ENCODE measurements around the gene BHLHA15. TPM values are rescaled to one million over a fixed set of nuclear protein-coding genes. Genes with fewer than 3 reads are reported as not detected.

BHLHA15 gene
- total RNA-seq (1 to 10 TPM in 1 of 2 donors, under 1 TPM in 1; 0.50 to 2.4 TPM), polyA plus RNA-seq (ENCODE audit: insufficient read depth, low read depth, low replicate concordance) (not detected)
- long read RNA-seq, donor 1, result 0 reads
- long read RNA-seq, donor 2, result 0 reads

DNA sequence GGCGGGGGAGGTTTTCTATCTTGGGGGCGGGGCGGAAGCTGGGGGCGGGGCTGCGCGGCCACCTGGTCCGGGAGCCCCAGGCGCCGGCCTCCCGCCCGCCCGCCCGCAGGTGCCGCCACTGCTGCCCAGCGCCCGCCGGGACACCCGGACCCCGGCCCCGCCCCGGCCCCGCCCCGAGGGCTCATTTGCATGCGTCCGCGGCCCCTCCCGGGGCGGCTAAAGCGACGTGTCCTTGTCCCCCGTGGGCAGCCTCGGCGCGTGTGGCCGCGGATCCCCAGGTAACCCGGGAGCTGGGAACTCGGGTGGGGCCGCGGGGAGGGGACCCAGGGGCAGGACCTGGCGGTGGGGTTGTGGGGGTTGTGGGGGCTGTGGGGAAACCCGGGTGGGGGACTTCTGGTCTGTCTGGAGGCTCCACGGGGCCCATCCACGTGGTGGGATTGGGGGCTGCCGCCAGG, at the start of gene BHLHA15:
Gene BHLHA15, plus strand, starts transcription at position 219 of the 455 bp plus-strand sequence. CDS start 871 bp downstream, outside the sequence.
- TF ChIP-seq, protein P1, sequence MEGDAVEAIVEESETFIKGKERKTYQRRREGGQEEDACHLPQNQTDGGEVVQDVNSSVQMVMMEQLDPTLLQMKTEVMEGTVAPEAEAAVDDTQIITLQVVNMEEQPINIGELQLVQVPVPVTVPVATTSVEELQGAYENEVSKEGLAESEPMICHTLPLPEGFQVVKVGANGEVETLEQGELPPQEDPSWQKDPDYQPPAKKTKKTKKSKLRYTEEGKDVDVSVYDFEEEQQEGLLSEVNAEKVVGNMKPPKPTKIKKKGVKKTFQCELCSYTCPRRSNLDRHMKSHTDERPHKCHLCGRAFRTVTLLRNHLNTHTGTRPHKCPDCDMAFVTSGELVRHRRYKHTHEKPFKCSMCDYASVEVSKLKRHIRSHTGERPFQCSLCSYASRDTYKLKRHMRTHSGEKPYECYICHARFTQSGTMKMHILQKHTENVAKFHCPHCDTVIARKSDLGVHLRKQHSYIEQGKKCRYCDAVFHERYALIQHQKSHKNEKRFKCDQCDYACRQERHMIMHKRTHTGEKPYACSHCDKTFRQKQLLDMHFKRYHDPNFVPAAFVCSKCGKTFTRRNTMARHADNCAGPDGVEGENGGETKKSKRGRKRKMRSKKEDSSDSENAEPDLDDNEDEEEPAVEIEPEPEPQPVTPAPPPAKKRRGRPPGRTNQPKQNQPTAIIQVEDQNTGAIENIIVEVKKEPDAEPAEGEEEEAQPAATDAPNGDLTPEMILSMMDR (IDR thresholded peaks at IDR 0.05), result no peak
- no peak for TF ChIP-seq POLR2A (IDR thresholded peaks at IDR 0.05)
- Histone ChIP-seq H3K27ac (no peak within 1 kb of the TSS), H3K9me3 (no peaks in the 10 kb centered on the region), H3K4me1 (no peaks in the 10 kb centered on the region), H3K27me3 (no peaks in the 10 kb centered on the region), H3K4me3 (peak within 1 kb of the TSS; percentile 19 to 31), H3K36me3 (ENCODE audit: low read depth, missing control alignments) (no peaks in the 10 kb centered on the region)
- no peak for DNase-seq
- intact Hi-C loops (cut with DNase I; ENCODE audit: low total_unique reads), result no loop called here
- WGBS, 2 donors, result 2% methylated on average over 18 of the region's 45 CpGs; no CpG with 5 or more reads in 1 of the 2 donors

DNA sequence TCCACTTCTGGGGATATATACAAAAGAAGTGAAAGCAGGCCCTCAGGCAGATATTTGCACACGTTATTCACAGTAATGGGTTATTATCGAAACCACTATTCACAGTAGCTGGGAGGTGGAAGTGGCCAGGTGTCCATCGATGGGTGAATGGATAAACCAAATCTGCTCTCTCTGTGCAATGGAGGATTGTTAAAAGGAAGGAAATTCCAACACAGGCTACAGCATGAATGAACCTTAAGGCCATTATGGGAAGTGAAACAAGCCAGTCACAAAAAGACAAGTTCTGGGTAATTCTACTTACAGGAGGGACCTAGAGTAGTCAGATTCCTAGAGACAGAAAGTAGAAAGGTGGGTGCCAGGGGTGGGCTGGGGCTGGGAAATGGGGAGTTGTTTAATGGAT, 48.5 kb upstream of the BHLHA15 start:
- no peak for TF ChIP-seq POLR2A (IDR thresholded peaks at IDR 0.05)
- TF ChIP-seq, protein P1 (IDR thresholded peaks at IDR 0.05), result no peak
- DNase-seq, result no peak
- no peaks in the 10 kb centered on the region for H3K36me3 ChIP-seq (ENCODE audit: low read depth, missing control alignments)
- intact Hi-C loops (cut with DNase I; ENCODE audit: low total_unique reads), result loop anchor here (10.0 kb wide), 1 partner anchor 58 kb away; the partner anchor contains the start of gene LMTK2
- peaks cover 6% of the 10 kb centered on the region for H3K4me1 ChIP-seq
- H3K4me3 ChIP-seq, result no peak overlapping the region
- H3K27me3 ChIP-seq, result no peaks in the 10 kb centered on the region
- no peaks in the 10 kb centered on the region for H3K9me3 ChIP-seq
- 88 to 95% methylated on average over 3 of the region's 3 CpGs for WGBS, 2 donors
- no peak overlapping the region for H3K27ac ChIP-seq

DNA sequence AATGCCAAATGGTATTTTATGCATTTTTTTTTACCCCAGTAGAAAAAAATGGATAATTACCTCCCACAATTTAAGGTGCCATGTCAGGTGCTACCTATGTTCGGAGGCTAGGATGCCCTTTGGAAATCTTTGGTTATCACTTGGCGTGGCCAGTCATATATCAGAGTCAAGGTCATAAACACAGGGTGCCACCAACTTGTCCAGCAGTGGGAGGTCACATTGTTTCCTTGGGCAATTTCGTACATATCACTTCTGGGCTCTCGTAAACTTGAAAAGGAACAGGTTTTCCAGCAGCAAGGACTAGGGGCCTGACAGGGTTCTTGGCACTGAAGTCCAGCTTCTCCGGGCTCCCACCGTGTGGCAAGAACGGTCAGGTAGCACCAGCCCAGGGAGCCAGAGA, 48.0 kb upstream of the BHLHA15 start:
- H3K36me3 ChIP-seq (ENCODE audit: low read depth, missing control alignments), result no peaks in the 10 kb centered on the region
- 50 to 71% methylated on average over 4 to 7 of the region's 7 CpGs for WGBS, 2 donors
- H3K9me3 ChIP-seq, result no peaks in the 10 kb centered on the region
- no peaks in the 10 kb centered on the region for H3K27me3 ChIP-seq
- DNase-seq, result no peak
- intact Hi-C loops (cut with DNase I; ENCODE audit: low total_unique reads), result loop anchor here (10.0 kb wide), 1 partner anchor 58 kb away; the partner anchor contains the start of gene LMTK2
- H3K4me3 ChIP-seq, result no peak overlapping the region
- peaks cover 6% of the 10 kb centered on the region for H3K4me1 ChIP-seq
- H3K27ac ChIP-seq, result no peak overlapping the region
- TF ChIP-seq POLR2A (IDR thresholded peaks at IDR 0.05), result no peak
- TF ChIP-seq, protein P1 (IDR thresholded peaks at IDR 0.05), result no peak

DNA sequence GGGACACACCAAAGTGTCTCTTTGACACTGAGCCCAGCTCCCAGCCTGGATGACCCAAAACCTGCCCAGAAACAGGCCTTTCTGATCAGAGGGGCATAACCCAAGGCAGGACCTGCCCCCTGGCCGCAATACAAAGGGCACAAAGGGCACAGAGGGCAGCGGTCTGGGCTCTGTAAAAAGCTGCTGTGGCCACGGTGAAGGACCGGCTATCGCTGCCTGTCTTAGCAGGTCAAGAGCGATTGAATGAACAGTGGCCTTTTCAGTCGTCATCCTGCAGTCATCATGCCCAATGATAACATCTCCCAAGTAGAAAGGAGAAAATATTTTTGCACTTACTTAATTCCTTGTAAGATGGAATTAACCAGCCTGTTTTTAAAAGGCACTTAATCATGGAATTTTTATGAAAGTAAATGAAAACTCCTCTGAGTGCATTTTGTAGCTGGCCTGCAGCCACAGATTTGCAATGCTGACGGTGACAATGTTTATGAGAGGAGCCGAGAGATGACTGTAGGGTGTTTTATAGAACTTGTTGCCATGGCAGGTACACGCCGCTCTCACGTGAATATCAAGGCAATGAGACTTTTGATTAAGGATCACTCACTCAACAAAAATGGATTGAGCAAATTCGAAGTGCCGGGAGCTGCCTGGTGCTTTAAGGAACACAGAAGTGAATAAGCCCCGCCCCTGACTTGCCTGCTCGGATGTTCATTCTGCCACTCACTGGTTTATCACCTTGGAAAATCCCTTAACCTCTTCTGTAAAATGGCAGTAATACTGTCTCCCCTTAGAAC, 47.3 kb upstream of the BHLHA15 start:
- intact Hi-C loops (cut with DNase I; ENCODE audit: low total_unique reads), result loop anchor here (10.0 kb wide), 1 partner anchor 59 kb away; the partner anchor contains the start of gene LMTK2

More for the DNA sequence above, 47.3 kb upstream of the BHLHA15 start:
- Histone ChIP-seq H3K27ac (no peak overlapping the region), H3K4me3 (no peak overlapping the region), H3K27me3 (no peaks in the 10 kb centered on the region), H3K4me1 (peaks cover 6% of the 10 kb centered on the region), H3K9me3 (no peaks in the 10 kb centered on the region), H3K36me3 (ENCODE audit: low read depth, missing control alignments) (no peaks in the 10 kb centered on the region)
- TF ChIP-seq POLR2A (IDR thresholded peaks at IDR 0.05), result no peak
- TF ChIP-seq, protein P1 (IDR thresholded peaks at IDR 0.05), result no peak
- peak; percentile 26 for DNase-seq
- 77 to 79% methylated on average over 16 of the region's 16 CpGs for WGBS, 2 donors
